ENCODE results near the gene DLG2.
"Not testable (repeated sequence)": the region's sequence is repeated elsewhere in the genome, so short reads cannot be mapped to it uniquely, and the experiment has no call there.

Gene DLG2

GRCh38 chr11:85229723-85230122 is 397.4 kb downstream of the DLG2 start:
- DNase-seq (ENCODE audit: low read depth), result not testable (repeated sequence)

GRCh38 chr11:85196968-85197367 is 430.2 kb downstream of the DLG2 start:
- no peak for DNase-seq (ENCODE audit: low read depth)

GRCh38 chr11:85195934-85196333 is 431.2 kb downstream of the DLG2 start:
- DNase-seq (ENCODE audit: low read depth), result no peak

- DNase-seq (ENCODE audit: low read depth), result no peak
Observed at GRCh38 chr11:85187992-85188391, 439.2 kb downstream of the DLG2 start.

DNA sequence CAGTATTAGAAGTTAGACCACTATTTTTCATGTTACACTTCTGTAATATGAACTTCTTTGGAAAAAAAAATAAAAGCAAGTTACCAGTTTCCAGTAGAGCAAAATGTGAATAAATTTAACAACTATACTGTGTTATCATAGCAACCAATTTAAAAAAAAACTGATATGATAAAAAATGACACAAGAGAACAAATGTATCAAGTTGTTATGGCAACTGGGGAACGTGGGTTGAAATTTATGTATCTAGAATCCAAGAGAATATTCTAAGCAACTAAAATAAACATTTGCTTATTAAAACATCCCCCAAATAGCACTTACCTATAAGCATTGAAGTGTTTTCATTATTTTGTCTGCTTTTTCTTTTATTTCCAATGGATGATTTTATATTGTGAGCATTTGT is 442.4 kb downstream of the DLG2 start:
- no peak for DNase-seq (ENCODE audit: low read depth)

DNA sequence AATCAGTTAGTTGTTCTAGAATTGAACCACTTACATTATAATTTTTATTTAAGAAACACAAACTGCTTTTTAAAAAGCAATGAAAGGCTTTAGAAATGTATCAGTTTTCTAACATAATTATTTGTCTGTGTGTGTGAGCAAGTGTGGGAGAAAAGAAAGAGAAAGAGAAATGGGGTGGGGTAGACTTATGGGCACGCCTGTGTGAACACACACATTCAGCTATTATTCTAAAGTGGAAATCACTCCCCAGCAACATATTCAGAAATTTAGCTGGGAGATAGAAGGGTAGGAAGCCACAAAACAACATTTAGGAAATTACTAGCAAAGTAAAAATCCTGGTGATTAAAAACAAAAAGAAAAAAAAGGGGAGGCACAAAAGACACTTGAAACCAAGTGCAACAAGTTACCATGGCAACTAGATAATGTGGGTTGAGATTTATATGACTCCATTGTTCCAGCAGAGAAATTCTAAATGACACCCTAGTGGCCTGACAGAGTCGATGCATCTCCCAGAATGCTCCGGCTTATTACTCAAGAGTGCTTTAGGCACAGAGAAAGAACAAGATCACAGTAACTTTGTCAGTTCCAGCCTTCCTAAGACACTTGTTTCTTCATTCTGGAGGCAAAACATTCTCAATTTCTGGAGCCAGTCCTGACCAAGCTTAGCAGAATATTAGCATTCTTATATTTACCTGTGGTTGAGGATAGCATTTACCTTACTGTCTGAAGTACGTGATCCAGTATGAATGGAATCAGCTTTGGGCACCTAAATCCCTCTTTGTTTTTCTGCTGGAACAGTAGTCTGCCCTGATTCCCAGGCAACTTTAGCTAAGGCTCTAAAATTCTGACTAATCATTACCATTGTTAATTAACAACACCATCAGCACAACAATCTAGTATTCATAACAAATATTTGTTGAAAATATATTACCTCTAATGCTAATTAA is 444.4 kb downstream of the DLG2 start:
- DNase-seq (ENCODE audit: low read depth), result no peak

DNA sequence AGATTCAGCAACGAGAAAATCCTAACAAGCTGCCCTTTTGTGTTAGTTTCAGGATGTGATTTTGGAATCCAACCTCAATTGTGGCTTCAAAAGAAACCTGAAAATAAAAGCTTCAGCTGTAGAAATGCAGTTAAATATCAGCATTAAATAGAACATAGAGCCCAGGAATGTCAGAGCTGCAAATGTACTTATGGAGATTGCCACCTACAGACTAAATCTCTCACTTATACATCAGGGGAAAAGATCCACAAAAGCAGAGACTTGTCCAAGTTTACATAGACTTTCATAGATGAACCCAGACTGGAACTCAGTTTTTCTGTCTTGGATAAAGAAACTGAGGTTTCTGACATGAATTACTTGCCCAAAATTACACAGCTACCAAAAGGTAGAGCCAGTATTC is 446.6 kb downstream of the DLG2 start:
- DNase-seq (ENCODE audit: low read depth), result no peak

DNA sequence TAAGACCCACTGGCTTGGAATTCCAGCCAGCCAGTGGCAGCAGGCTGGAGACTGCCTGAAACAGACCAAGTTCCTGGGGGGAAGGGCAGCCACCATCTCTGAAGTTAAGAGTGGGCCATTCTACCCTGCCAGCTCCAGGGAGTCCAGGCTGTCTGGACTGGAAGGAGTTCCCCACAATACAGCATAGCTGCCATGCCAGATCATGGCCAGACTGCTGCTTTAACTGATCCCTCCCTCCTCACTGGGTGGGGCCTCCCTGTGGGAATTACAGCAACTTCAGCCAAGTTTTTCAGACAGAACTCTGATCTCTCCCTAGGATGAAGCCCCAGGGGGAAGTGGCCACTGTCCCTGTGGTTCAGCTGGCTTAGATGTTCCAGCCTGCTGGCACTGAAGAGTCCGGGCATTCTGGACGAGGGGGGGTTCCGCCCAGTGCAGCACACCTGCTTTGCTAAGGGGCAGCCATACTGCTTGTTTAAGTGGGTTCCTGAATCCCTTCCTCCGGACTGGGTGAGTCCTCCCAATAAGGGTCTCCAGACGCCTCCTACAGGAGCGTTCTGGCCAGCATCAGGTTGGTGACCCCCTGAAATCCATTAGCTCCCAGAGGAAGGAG is 455.4 kb downstream of the DLG2 start:
- DNase-seq (ENCODE audit: low read depth), result no peak

DNA sequence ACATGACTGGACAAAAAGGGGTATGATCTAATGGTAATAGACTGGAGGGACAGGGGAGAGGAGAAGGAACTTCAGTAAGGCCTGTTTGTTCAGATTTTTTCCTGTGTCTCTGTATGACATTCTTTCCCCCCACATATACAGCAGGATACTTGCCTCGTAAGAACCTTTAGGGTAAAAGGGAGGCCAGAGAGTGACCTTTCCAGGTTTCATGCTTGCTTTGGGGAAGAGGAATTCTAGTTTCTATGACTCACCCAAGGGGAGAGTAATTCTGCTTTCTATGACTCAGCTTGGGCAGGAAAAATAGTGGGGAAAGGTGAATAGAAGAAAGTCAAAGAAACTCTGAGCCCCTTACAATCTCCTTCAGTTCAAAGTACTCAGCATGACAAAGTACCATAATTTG is 457.0 kb downstream of the DLG2 start:
- DNase-seq (ENCODE audit: low read depth), result no peak

- DNase-seq (ENCODE audit: low read depth), result no peak
Observed at GRCh38 chr11:85167471-85167870, 459.7 kb downstream of the DLG2 start.

DNA sequence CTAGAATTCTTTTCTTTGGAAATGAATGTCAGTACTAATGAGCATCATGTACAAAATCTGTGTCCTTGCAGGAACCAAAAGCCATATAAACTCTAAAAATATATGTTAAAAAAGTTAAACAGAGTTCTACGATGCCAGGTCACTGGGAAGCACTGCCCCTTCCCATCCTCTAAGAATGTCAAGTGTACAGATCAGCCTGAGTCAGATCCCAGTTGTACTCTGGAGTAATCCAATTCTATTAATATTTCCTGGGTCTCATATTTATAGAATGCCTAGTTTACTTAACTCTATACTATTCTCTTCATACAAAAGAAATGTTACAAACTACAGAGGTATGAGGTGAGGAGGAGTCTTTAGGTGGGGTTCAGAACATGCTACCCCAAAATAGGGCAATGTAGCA is 460.1 kb downstream of the DLG2 start:
- DNase-seq (ENCODE audit: low read depth), result no peak

- no peak for DNase-seq (ENCODE audit: low read depth)
Observed at GRCh38 chr11:85165819-85166218, 461.3 kb downstream of the DLG2 start.

DNA sequence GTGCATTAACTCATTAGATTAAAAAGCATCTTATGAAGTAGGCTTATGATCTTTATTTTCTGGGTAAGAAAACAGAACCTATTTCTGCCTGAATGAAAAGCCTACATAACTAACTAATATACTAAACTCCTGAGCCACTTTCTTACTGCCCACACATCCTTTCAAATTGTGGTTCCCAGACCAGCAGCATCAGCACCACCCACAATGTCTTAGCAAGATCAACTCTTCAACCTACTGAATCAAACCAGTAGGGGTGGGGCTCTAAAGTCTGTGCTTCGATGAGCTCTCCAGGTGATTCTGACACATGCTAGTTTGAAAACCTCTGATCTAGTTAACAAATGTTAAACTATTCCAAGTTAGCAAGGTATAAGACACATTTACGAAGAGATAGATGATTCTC is 462.4 kb downstream of the DLG2 start:
- DNase-seq (ENCODE audit: low read depth), result no peak

DNA sequence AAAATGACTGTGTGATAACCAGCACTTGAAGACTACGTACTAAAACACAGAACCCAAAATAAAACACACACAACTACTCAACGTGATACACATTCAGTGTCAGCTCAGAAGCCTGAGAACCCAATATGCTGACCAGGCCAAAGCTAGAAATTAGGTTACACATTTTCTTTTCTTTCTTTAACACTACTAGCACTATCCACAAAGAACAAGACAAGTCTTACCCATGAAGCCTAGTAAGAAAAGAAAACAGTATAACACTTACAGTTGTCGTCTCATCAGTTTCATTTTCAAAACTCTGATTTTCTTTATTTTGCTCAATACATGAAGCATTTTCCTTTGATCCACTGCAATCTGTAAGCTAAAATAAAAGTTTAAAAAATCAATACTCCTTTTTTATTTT is 472.9 kb downstream of the DLG2 start:
- no peak for DNase-seq (ENCODE audit: low read depth)

- DNase-seq (ENCODE audit: low read depth), result no peak
Observed at GRCh38 chr11:85137597-85137996, 489.5 kb downstream of the DLG2 start.

- no peak for DNase-seq (ENCODE audit: low read depth)
Observed at GRCh38 chr11:85133636-85134035, 493.5 kb downstream of the DLG2 start.

GRCh38 chr11:85132851-85133585 is 494.1 kb downstream of the DLG2 start:
- DNase-seq (ENCODE audit: low read depth), result no peak

DNA sequence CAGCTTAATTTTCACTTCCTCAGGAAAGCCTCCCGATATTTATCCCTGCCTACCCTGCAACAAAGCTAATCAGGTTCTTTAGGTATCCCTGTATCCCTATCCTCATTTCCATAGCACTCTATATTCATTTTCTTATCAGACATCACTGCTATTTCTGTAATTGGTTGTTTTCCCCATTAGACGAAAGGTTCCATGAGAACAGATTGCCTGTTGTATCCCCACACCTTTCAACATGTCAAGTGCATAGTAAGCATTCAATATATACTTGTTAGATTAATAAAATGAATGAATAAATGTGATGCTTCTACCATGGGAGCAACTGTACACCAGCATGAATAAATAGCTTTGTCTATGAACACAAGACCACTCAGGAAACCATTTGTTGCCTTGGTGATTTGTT is 499.8 kb downstream of the DLG2 start:
- no peak for DNase-seq (ENCODE audit: low read depth)

DNA sequence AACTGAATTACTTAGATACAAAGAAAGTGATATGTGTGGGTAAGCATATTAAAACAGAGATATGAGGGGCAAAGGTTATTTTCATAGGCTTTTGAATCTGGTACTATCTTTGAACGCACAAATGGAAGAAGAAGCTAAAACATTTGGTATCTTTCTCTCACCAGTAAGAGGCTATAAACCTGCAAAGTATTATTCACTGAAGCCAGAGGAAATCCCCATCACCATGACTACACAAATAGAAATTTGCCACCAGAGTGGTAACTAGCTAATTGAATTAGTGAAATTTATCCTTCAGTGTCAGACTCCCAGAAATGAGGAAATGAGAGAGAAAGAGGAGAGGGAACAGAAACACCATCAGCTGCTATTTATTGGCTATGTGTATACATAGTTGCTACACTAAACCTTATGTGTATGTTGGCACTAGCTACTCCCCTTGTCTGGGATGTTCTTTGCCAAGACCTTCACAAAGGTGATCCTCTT is 503.4 kb downstream of the DLG2 start:
- DNase-seq (ENCODE audit: low read depth), result no peak

DNA sequence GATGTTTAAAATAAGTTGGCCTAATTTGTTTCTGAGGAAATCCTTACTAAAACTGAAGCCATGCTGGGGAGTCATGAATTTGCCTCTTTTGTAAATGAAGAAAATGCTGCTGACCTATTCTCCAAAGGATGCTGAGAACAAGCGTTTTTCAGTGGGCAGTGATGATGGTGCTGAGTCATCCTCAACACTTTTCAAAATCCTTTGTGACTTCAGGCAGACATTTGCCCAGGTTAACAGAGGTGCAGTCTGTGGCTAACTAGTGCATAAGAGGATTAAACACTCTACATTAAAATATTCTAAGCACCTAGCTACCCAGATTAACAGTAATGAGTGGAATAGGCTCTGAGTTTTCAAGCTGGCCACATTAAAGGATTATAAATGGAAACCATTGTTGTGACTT is 509.0 kb downstream of the DLG2 start:
- DNase-seq (ENCODE audit: low read depth), result no peak

DNA sequence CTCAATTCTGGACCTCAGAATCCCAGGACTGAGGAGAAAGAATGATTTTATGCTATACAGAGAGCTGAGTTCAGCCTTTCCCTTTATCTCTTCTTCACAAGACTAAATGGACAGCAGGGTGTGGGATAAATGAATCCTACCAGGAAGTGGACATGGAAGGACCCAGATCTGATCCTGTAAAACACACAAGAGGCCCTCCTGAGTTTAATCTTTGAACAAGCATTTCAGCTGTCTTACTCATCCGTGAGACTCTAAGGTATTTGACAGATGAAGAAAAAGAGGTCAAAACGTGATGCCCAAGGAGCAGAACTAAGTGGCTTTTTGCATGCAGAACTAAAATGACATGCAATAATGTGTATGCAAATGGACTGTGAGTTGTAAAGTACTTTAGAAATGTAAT is 511.3 kb downstream of the DLG2 start:
- DNase-seq (ENCODE audit: low read depth), result no peak

- DNase-seq (ENCODE audit: low read depth), result no peak
Observed at GRCh38 chr11:85114786-85115185, 512.4 kb downstream of the DLG2 start.

GRCh38 chr11:85110246-85110645 is 516.9 kb downstream of the DLG2 start:
- DNase-seq (ENCODE audit: low read depth), result not testable (repeated sequence)
